OCI-LY1 (cell line): ENCODE results near the gene KDM4B.

ENCODE experiments used
- H2AFZ ChIP-seq: fragments of 200-600 bp; sonication (generic), shearing (Covaris generic); 2 replicates; pipeline ENCODE4 v1.6.0; 2014; ENCODE audit warnings: antibody characterized with exemption, mild to moderate bottlenecking, low read length
- H3F3A ChIP-seq: fragments of 200-600 bp; sonication (generic), shearing (Covaris generic); 2 replicates; pipeline ENCODE4 v1.6.0; 2014; ENCODE audit warnings: mild to moderate bottlenecking, antibody characterized with exemption, low read length, moderate library complexity; ENCODE audit not compliant: insufficient read depth
- H3K27ac ChIP-seq: fragments of 200-600 bp; sonication (generic); 2 replicates; pipeline ENCODE4 v1.5.1; 2014; ENCODE audit warnings: low read length, mixed run types, mild to moderate bottlenecking, low read depth; ENCODE audit not compliant: poor library complexity, severe bottlenecking
- H3K27me3 ChIP-seq: fragments of 200-600 bp; sonication (generic); 2 replicates; pipeline ENCODE4 v1.6.0; 2014; ENCODE audit warnings: antibody characterized with exemption, mild to moderate bottlenecking, low read length, moderate library complexity; ENCODE audit not compliant: insufficient read depth
- H3K36me3 ChIP-seq: fragments of 200-600 bp; sonication (generic); 2 replicates; pipeline ENCODE4 v1.6.1; 2014; ENCODE audit warnings: mild to moderate bottlenecking, antibody characterized with exemption, low read length, moderate library complexity, mixed read lengths; ENCODE audit not compliant: insufficient read depth
- H3K4me1 ChIP-seq: fragments of 200-600 bp; sonication (generic); 2 replicates; pipeline ENCODE4 v1.5.1; 2014; ENCODE audit warnings: mild to moderate bottlenecking, low read length, moderate library complexity; ENCODE audit not compliant: insufficient read depth, severe bottlenecking
- H3K4me2 ChIP-seq: fragments of 200-600 bp; sonication (generic), shearing (Covaris generic); 2 replicates; pipeline ENCODE4 v1.6.1; 2014; ENCODE audit warnings: low read length
- H3K4me3 ChIP-seq: fragments of 200-600 bp; sonication (generic); 2 replicates; pipeline ENCODE4 v1.5.1; 2014; ENCODE audit warnings: low read length, low read depth, mild to moderate bottlenecking, mixed read lengths; ENCODE audit not compliant: poor library complexity, severe bottlenecking
- H3K79me2 ChIP-seq: fragments of 200-600 bp; shearing (Covaris generic); 2 replicates; pipeline ENCODE4 v1.6.1; 2016; ENCODE audit warnings: mixed run types, low read length, mixed read lengths; ENCODE audit not compliant: insufficient read depth
- H3K9ac ChIP-seq: fragments of 200-600 bp; sonication (generic), shearing (Covaris generic); 2 replicates; pipeline ENCODE4 v1.6.1; 2014; ENCODE audit warnings: mild to moderate bottlenecking, low read length, mixed read lengths
- H3K9me2 ChIP-seq: fragments of 200-600 bp; sonication (generic), shearing (Covaris generic); 2 replicates; pipeline ENCODE4 v1.6.1; 2014; ENCODE audit warnings: low read depth, mild to moderate bottlenecking, low read length, mixed read lengths
- H3K9me3 ChIP-seq: fragments of 200-600 bp; shearing (Covaris generic); 2 replicates; pipeline ENCODE4 v1.6.1; 2014; ENCODE audit warnings: low read length, mixed read lengths
- H4K20me1 ChIP-seq: fragments of 200-600 bp; sonication (generic), shearing (Covaris generic); 2 replicates; pipeline ENCODE4 v1.6.0; 2016; ENCODE audit warnings: mild to moderate bottlenecking, low read length; ENCODE audit not compliant: insufficient read depth
- EZH2 ChIP-seq: fragments of 200-600 bp; sonication (generic), shearing (Covaris generic); IDR thresholded peaks from 2 replicates; pipeline ENCODE4 v1.8.0; 2017; ENCODE audit warnings: borderline replicate concordance, mixed run types, mild to moderate bottlenecking, antibody characterized with exemption, low read length, moderate library complexity, mixed read lengths
- TF ChIP-seq, protein P1 (sequence below): fragments of 200-600 bp; sonication (generic), shearing (Covaris generic); IDR thresholded peaks from 2 replicates; pipeline ENCODE4 v1.5.1; 2017; ENCODE audit warnings: mild to moderate bottlenecking, antibody characterized with exemption, low read length, moderate library complexity, mixed read lengths

The KDM4B gene

GRCh38 chr19:4985551-4985991 lies 16.7 kb downstream of the KDM4B start:
- Histone ChIP-seq H2AFZ (no peak overlapping the region), H3K4me3 (no peak overlapping the region), H3K36me3 (0 out of 2 replicates have a peak, but pooled peaks cover 4% of the 10 kb centered on the region), H3K27me3 (no peaks in the 10 kb centered on the region), H4K20me1 (no peaks in the 10 kb centered on the region), H3F3A (no peaks in the 10 kb centered on the region), H3K4me1 (peaks cover 62% of the 10 kb centered on the region), H3K4me2 (0 out of 2 replicates have a peak overlapping the region, but pooled peaks have one; percentile 18), H3K79me2 (0 out of 2 replicates have a peak, but pooled peaks cover 10% of the 10 kb centered on the region), H3K9ac (no peak overlapping the region), H3K9me3 (no peaks in the 10 kb centered on the region), H3K9me2 (no peaks in the 10 kb centered on the region), H3K27ac (peak overlapping the region; percentile 76)
- TF ChIP-seq, protein P1, sequence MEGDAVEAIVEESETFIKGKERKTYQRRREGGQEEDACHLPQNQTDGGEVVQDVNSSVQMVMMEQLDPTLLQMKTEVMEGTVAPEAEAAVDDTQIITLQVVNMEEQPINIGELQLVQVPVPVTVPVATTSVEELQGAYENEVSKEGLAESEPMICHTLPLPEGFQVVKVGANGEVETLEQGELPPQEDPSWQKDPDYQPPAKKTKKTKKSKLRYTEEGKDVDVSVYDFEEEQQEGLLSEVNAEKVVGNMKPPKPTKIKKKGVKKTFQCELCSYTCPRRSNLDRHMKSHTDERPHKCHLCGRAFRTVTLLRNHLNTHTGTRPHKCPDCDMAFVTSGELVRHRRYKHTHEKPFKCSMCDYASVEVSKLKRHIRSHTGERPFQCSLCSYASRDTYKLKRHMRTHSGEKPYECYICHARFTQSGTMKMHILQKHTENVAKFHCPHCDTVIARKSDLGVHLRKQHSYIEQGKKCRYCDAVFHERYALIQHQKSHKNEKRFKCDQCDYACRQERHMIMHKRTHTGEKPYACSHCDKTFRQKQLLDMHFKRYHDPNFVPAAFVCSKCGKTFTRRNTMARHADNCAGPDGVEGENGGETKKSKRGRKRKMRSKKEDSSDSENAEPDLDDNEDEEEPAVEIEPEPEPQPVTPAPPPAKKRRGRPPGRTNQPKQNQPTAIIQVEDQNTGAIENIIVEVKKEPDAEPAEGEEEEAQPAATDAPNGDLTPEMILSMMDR = no peak
- TF ChIP-seq EZH2 = no peak

- H3K4me2 ChIP-seq = peak overlapping the region; percentile 30; the same call in 1 of the 2 replicates
- peaks cover 60% of the 10 kb centered on the region for H3K4me1 ChIP-seq
- no peaks in the 10 kb centered on the region for H3K9me2 ChIP-seq
- no peaks in the 10 kb centered on the region for H3K9me3 ChIP-seq
- TF ChIP-seq, protein P1 = no peak
- no peak for TF ChIP-seq EZH2
- no peak overlapping the region for H2AFZ ChIP-seq
- no peaks in the 10 kb centered on the region for H3F3A ChIP-seq
- no peak overlapping the region for H3K4me3 ChIP-seq
- no peak overlapping the region; the same call in 1 of the 2 replicates for H3K9ac ChIP-seq
- H3K79me2 ChIP-seq = 0 out of 2 replicates have a peak, but pooled peaks cover 12% of the 10 kb centered on the region
- H4K20me1 ChIP-seq = no peaks in the 10 kb centered on the region
- peak overlapping the region; percentile 76 for H3K27ac ChIP-seq
- H3K27me3 ChIP-seq = no peaks in the 10 kb centered on the region
- H3K36me3 ChIP-seq = 0 out of 2 replicates have a peak, but pooled peaks cover 4% of the 10 kb centered on the region
These were observed 17.1 kb downstream of the KDM4B start for GRCh38 chr19:4986056-4986455.

GRCh38 chr19:4986471-4986891 lies 17.6 kb downstream of the KDM4B start:
- no peaks in the 10 kb centered on the region for H4K20me1 ChIP-seq

More at GRCh38 chr19:4986471-4986891, 17.6 kb downstream of the KDM4B start:
- Histone ChIP-seq H3K4me3 (no peak overlapping the region), H3F3A (no peaks in the 10 kb centered on the region), H3K4me2 (peak overlapping the region; percentile 30; the same call in 1 of the 2 replicates), H3K27ac (peak overlapping the region; percentile 76), H2AFZ (no peak overlapping the region), H3K9me2 (no peaks in the 10 kb centered on the region), H3K79me2 (peaks cover 12% of the 10 kb centered on the region; the same call in 1 of the 2 replicates), H3K9me3 (no peaks in the 10 kb centered on the region), H3K9ac (peak overlapping the region; percentile 9; the same call in 1 of the 2 replicates), H3K4me1 (peaks cover 56% of the 10 kb centered on the region), H3K27me3 (no peaks in the 10 kb centered on the region), H3K36me3 (0 out of 2 replicates have a peak, but pooled peaks cover 4% of the 10 kb centered on the region)
- TF ChIP-seq, protein P1 = no peak
- no peak for TF ChIP-seq EZH2
